ENCODE data around the gene CUEDC1. TPM values are rescaled to one million over a fixed set of nuclear protein-coding genes. Genes with fewer than 3 reads are reported as not detected.

CUEDC1 gene
- total and polyA plus RNA-seq, 8 donors: 16.5 to 30.4 (median 21.7) TPM

DNA sequence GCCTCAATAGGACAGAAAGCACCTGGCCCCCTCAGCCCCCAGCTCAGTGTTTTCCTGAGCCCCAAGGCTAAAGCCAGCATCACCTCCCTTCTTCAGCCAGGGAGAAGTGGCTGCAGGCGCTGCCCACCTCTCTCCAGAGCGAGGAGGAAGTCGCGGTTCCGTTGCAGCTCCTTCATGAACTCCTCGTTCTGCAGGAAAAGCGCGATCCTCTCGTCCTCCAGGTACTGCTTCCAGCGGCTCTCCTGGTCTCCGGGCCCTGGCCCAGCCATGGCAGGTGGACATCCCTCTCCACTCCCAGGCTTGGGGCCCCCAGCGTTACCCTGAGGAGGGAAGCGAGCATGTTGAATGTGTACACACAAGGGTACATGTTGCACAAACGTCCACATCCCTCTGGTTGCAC, 82.7 kb downstream of the CUEDC1 start:
- no peak for FAIRE-seq
- TF ChIP-seq CTCF (IDR thresholded peaks at IDR 0.05): no peak
- H3K27ac ChIP-seq: no peak overlapping the region
- no peaks in the 10 kb centered on the region for H3K27me3 ChIP-seq
- no peak for ATAC-seq
- no peak overlapping the region for H3K4me3 ChIP-seq
- no peaks in the 10 kb centered on the region for H3K9me3 ChIP-seq
- WGBS, 2 donors: 81 to 82% methylated on average over 14 of the region's 14 CpGs
- DNase-seq: peak in 1 of 6 donors; percentile 22
- intact Hi-C loops (cut with DNase I): no loop called here
- no peaks in the 10 kb centered on the region for H3K36me3 ChIP-seq
- peaks cover 8 to 30% (median 11%) of the 10 kb centered on the region in 3 donors for H3K4me1 ChIP-seq

- H3K27me3 ChIP-seq: no peaks in the 10 kb centered on the region
- ATAC-seq (no peak), DNase-seq (peak in 1 of 6 donors; percentile 22), FAIRE-seq (no peak)
- TF ChIP-seq CTCF (IDR thresholded peaks at IDR 0.05): no peak
- WGBS, 2 donors: 81 to 85% methylated on average over 8 of the region's 8 CpGs
- H3K27ac ChIP-seq: no peak overlapping the region
- H3K4me3 ChIP-seq: no peak overlapping the region
- intact Hi-C loops (cut with DNase I): no loop called here
- H3K36me3 ChIP-seq: no peaks in the 10 kb centered on the region
- no peaks in the 10 kb centered on the region for H3K9me3 ChIP-seq
- H3K4me1 ChIP-seq: peaks cover 9 to 32% (median 17%) of the 10 kb centered on the region in 3 donors
These were observed 83.3 kb downstream of the CUEDC1 start for GRCh38 chr17:57871863-57872262.

DNA sequence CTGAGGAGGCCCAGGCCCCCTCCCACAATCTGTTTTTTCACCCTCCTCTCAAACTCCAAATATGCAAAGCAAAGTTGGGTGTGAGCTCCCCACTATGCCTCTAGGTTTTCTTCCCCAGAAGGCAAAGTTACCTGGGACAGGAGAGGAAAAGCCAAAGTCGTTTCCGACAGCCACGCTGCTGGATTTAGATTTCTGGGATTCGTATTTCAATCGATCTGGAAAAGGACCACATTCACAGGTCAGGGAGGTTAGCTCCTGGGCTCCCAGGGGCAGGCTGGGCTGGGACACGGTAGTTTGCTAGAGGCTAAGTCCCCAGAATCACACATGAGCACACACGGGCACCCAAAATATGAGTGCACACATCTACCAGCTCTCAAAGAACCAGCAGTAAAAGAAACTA, 84.1 kb downstream of the CUEDC1 start:
- Histone ChIP-seq H3K36me3 (no peaks in the 10 kb centered on the region), H3K9me3 (no peaks in the 10 kb centered on the region), H3K4me1 (peaks cover 9 to 32% (median 19%) of the 10 kb centered on the region in 3 donors), H3K27me3 (no peaks in the 10 kb centered on the region), H3K27ac (no peak overlapping the region), H3K4me3 (no peak overlapping the region)
- ATAC-seq (no peak), DNase-seq (no peak), FAIRE-seq (no peak)
- 77 to 85% methylated on average over 7 of the region's 7 CpGs for WGBS, 2 donors
- intact Hi-C loops (cut with DNase I): no loop called here
- no peak for TF ChIP-seq CTCF (IDR thresholded peaks at IDR 0.05)

DNA sequence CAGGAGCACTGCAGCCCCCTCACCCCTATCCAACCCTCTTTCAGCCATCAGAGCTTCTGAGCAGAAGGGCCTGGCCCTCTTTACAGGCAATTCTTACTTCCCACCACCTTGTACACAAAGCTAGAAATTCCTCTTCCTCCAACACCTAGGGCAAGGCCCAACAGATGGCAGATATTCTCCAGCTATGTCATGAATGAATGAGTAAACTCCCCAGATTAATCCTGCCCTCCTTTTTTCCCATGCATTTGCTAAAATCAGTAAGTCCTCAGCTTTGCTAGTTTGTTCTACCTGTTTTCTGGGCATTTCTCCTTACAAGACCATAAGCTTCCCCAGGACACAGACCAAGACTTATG, 85.0 kb downstream of the CUEDC1 start:
- H3K36me3 ChIP-seq: no peaks in the 10 kb centered on the region
- TF ChIP-seq CTCF (IDR thresholded peaks at IDR 0.05): no peak
- H3K4me3 ChIP-seq: no peak overlapping the region
- H3K4me1 ChIP-seq: peaks cover 9 to 25% (median 19%) of the 10 kb centered on the region in 3 donors
- no peaks in the 10 kb centered on the region for H3K27me3 ChIP-seq
- FAIRE-seq: no peak
- no peak for ATAC-seq
- intact Hi-C loops (cut with DNase I): no loop called here
- no peaks in the 10 kb centered on the region for H3K9me3 ChIP-seq
- no peak for DNase-seq
- no peak overlapping the region for H3K27ac ChIP-seq

GRCh38 chr17:57869617-57870282, 85.5 kb downstream of the CUEDC1 start:
- Histone ChIP-seq H3K4me1 (peaks cover 5 to 22% (median 19%) of the 10 kb centered on the region in 3 donors), H3K9me3 (no peaks in the 10 kb centered on the region), H3K36me3 (no peaks in the 10 kb centered on the region), H3K27me3 (no peaks in the 10 kb centered on the region), H3K4me3 (no peak overlapping the region), H3K27ac (peak overlapping the region in 1 of 4 donors; percentile 82)
- DNase-seq (peak in 2 of 6 donors; percentile 18 to 36), ATAC-seq (no peak), FAIRE-seq (no peak)
- intact Hi-C loops (cut with DNase I): loop anchor here in 1 of 3 donors (10.0 kb wide), 2 partner anchors 215 to 245 kb away; partner anchors contain the start of gene DYNLL2
- 92 to 95% methylated on average over 9 of the region's 9 CpGs for WGBS, 2 donors
- TF ChIP-seq CTCF (IDR thresholded peaks at IDR 0.05): no peak
